Ovary (tissue), 9 donors: ENCODE results near the gene TYMP. TPM values are rescaled to one million over a fixed set of nuclear protein-coding genes. Genes with fewer than 3 reads are reported as not detected.
"Not testable (repeated sequence)": the region's sequence is repeated elsewhere in the genome, so short reads cannot be mapped to it uniquely, and the experiment has no call there.

Source experiments
- DNase-seq, 5 donors: peaks; one replicate each; pipeline ENCODE4 v3.0.0-alpha.2; 2019 to 2020
- H3K27ac ChIP-seq, 2 donors: fragments of 200-600 bp; one replicate each; pipeline versions ENCODE4 v1.5.1 to v1.8.0; 2019 to 2022
- H3K27me3 ChIP-seq: fragments of 200-600 bp; one replicate; pipeline ENCODE4 v1.8.0; 2022
- H3K36me3 ChIP-seq: fragments of 200-600 bp; sonication (generic); one replicate; pipeline ENCODE4 v1.5.1; 2019
- H3K4me1 ChIP-seq: one replicate; pipeline ENCODE4 v1.8.1; 2013; ENCODE audit warnings: mild to moderate bottlenecking, moderate library complexity; ENCODE audit not compliant: insufficient read depth
- H3K4me3 ChIP-seq: fragments of 200-600 bp; sonication (generic); one replicate; pipeline ENCODE4 v1.5.1; 2017
- H3K9me3 ChIP-seq, 2 donors: fragments of 200-600 bp in 1 of 2; sonication (generic) in 1 of 2; one replicate each; pipeline versions ENCODE4 v1.5.1 to v1.8.1; 2013 to 2019; ENCODE audit warnings: mild to moderate bottlenecking in 1 of 2, moderate library complexity in 1 of 2
- CTCF ChIP-seq, 3 donors: fragments of 450-650 bp in 2 of 3; fragments of 200-600 bp in 1 of 3; IDR thresholded peaks; one replicate each; pipeline versions ENCODE4 v1.5.1 to v1.8.0; 2016 to 2022; ENCODE audit warnings: antibody characterized with exemption in 3 of 3, mild to moderate bottlenecking in 1 of 3
- EP300 ChIP-seq: sonication (generic); formaldehyde crosslinking; IDR thresholded peaks from one replicate; pipeline ENCODE4 v1.6.1; 2017; ENCODE audit warnings: antibody characterized with exemption
- POLR2A ChIP-seq: fragments of 450-650 bp; IDR thresholded peaks from one replicate; pipeline ENCODE4 v1.6.1; 2017; ENCODE audit warnings: antibody characterized with exemption, mild to moderate bottlenecking, moderate library complexity
- WGBS, 3 donors: extraction: QIAGEN DNeasy Blood & Tissue Kit in 1 of 3; methylation state at CpG; one replicate each; pipeline versions ENCODE4 v1.1.5 to v1.1.7; 2013 to 2017; 5-methylcytosine and 5-hydroxymethylcytosine counted together
- intact Hi-C, 4 donors: fragments of 100-400 bp; cut with DNase I; formaldehyde crosslinking; loops; one replicate each; pipeline versions ENCODE4 v1.11.0 to v1.15.1; 2022 to 2023
- polyA plus RNA-seq, 2 donors: library from polyadenylated mRNA; stranded (reverse); fragments of 200-250 nt in 1 of 2; fragments of 350-450 nt in 1 of 2; fragmentation: Illumina TruSeq in 1 of 2; extraction: RNeasy Lipid Tissue Mini Kit (QIAGEN cat#74804) in 1 of 2; gene quantifications; one replicate each; pipeline ENCODE4 v1.2.3, GENCODE V29; 2013 to 2014
- total RNA-seq, 7 donors: library from RNA; depleted of rRNA in 2 of 7; stranded (reverse); fragments of >200 nt in 2 of 7; fragmentation: NEBNext Ultra II Directional in 3 of 7; extraction: Animal tissue kit (Norgen Biotek cat#: 25700) in 3 of 7; gene quantifications; one replicate each; pipeline versions ENCODE4 v1.1.0 to v1.2.4, GENCODE V29; 2016 to 2023
- donor health status: DM: no; HTN: no; CAD: no; lungs with moderate emphysema.
- donor health status: DM: no; HTN: no; CAD: no.
- donor health status: Bipolar disorder and iron deficiency.
- donor health status: DM: yes; HTN: yes; CAD: no.
- donor health status: DM: no; HTN: no; CAD: no.
- donor health status: DM: yes; HTN: yes; CAD: no.

The TYMP gene
- total and polyA plus RNA-seq, 9 donors = 2.7 to 72.4 (median 14.8) TPM

GRCh38 chr22:50536226-50536625 lies 6.4 kb upstream of the TYMP start:
- no peak for DNase-seq
- WGBS, 3 donors = 32 to 42% (median 38%) methylated on average over 3 of the region's 3 CpGs
- no peak for TF ChIP-seq POLR2A
- TF ChIP-seq CTCF (IDR thresholded peaks at IDR 0.05) = no peak
- no peak for TF ChIP-seq EP300
- no peak overlapping the region for H3K27ac ChIP-seq
- H3K4me3 ChIP-seq = no peak overlapping the region
- H3K9me3 ChIP-seq = no peaks in the 10 kb centered on the region
- H3K27me3 ChIP-seq = peaks cover 4% of the 10 kb centered on the region
- peaks cover 9% of the 10 kb centered on the region for H3K4me1 ChIP-seq
- intact Hi-C loops = no loop called here
- no peaks in the 10 kb centered on the region for H3K36me3 ChIP-seq

GRCh38 chr22:50535113-50535512 lies 5.3 kb upstream of the TYMP start:
- no peak overlapping the region for H3K4me3 ChIP-seq
- WGBS, 3 donors = 78 to 84% (median 84%) methylated on average over 7 to 8 of the region's 8 CpGs
- no peak for DNase-seq
- H3K27ac ChIP-seq = no peak overlapping the region
- peaks cover 6% of the 10 kb centered on the region for H3K27me3 ChIP-seq
- intact Hi-C loops = no loop called here
- no peaks in the 10 kb centered on the region for H3K9me3 ChIP-seq
- no peaks in the 10 kb centered on the region for H3K36me3 ChIP-seq
- H3K4me1 ChIP-seq = peaks cover 18% of the 10 kb centered on the region
- TF ChIP-seq POLR2A (no peak), CTCF (IDR thresholded peaks at IDR 0.05) (no peak), EP300 (no peak)

GRCh38 chr22:50533856-50534711 lies 4.3 kb upstream of the TYMP start:
- H3K27me3 ChIP-seq, intact Hi-C loops, DNase-seq, H3K4me3 ChIP-seq, H3K36me3 ChIP-seq, H3K27ac ChIP-seq, H3K9me3 ChIP-seq: not testable (repeated sequence)
- H3K4me1 ChIP-seq = peaks cover 18% of the 10 kb centered on the region
- WGBS, 3 donors = 19 to 27% (median 25%) methylated on average over 21 of the region's 21 CpGs

GRCh38 chr22:50532824-50533796 lies 3.3 kb upstream of the TYMP start:
- no peaks in the 10 kb centered on the region for H3K9me3 ChIP-seq
- no peak overlapping the region for H3K4me3 ChIP-seq
- no peaks in the 10 kb centered on the region for H3K36me3 ChIP-seq
- peaks cover 6% of the 10 kb centered on the region for H3K27me3 ChIP-seq
- H3K27ac ChIP-seq = no peak overlapping the region
- intact Hi-C loops = no loop called here
- DNase-seq = no peak
- TF ChIP-seq EP300 (no peak), CTCF (IDR thresholded peaks at IDR 0.05) (no peak), POLR2A (no peak)
- WGBS, 3 donors = 74 to 78% (median 76%) methylated on average over 19 of the region's 19 CpGs
- H3K4me1 ChIP-seq = peaks cover 19% of the 10 kb centered on the region
